ENCODE data around the gene SLC7A7. TPM values are rescaled to one million over a fixed set of nuclear protein-coding genes. Genes with fewer than 3 reads are reported as not detected.

Gene SLC7A7
- total and polyA plus RNA-seq, 10 of the 15 experiments (the other 5 are each of a cell fraction or from before 2014, with no cell fraction given): 27.8 to 79.2 (median 50.8) TPM

DNA sequence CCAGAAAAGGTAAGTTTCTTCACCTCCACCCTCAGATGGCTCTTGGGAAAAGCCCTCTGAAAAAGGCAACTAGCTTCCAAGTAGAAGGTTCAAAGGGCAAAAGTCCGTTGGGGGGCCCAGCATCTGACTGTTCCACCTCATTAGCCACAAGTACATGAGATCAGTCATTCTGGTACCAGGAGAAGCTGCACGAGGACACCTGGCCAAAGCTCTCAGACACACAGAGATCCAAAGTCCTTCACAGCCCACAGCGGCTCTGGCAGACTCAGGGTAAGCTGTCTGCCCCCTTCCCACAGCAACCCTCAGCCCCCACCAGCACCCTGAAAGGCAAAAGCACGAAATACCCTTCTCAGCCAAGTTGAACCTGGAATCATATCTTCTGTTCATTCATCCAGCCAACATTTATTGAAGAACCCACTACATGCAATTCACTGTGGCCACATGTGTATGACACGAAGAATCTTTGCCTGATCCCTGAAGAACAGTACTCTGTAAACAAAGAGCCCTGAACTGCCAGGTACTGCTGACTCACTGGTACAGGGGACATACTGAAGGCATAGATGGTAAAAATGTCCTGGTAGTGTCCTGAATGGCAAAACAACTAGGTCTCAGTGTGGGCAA, 19.0 kb downstream of the SLC7A7 start (continued):
- TF ChIP-seq SRF (IDR thresholded peaks at IDR 0.05; ENCODE audit: low read depth in 2 of 2, low read length in 2 of 2): 0 out of 4 replicates have a peak, but pooled peaks of 1 of the 2 experiments have one; percentile 16
- TF ChIP-seq RELB (IDR thresholded peaks at IDR 0.05; ENCODE audit: low read depth): peak; percentile 71; the same call in 1 of the 2 replicates
- TF ChIP-seq, protein P1, sequence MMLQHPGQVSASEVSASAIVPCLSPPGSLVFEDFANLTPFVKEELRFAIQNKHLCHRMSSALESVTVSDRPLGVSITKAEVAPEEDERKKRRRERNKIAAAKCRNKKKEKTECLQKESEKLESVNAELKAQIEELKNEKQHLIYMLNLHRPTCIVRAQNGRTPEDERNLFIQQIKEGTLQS (IDR thresholded peaks at IDR 0.05; ENCODE audit: borderline replicate concordance, extremely low read depth, low read depth, low read length): no peak
- TF ChIP-seq BMI1 (IDR thresholded peaks at IDR 0.05; ENCODE audit: borderline replicate concordance): no peak
- TF ChIP-seq CBX3 (IDR thresholded peaks at IDR 0.05; ENCODE audit: borderline replicate concordance, low read depth): no peak
- TF ChIP-seq, protein P2, sequence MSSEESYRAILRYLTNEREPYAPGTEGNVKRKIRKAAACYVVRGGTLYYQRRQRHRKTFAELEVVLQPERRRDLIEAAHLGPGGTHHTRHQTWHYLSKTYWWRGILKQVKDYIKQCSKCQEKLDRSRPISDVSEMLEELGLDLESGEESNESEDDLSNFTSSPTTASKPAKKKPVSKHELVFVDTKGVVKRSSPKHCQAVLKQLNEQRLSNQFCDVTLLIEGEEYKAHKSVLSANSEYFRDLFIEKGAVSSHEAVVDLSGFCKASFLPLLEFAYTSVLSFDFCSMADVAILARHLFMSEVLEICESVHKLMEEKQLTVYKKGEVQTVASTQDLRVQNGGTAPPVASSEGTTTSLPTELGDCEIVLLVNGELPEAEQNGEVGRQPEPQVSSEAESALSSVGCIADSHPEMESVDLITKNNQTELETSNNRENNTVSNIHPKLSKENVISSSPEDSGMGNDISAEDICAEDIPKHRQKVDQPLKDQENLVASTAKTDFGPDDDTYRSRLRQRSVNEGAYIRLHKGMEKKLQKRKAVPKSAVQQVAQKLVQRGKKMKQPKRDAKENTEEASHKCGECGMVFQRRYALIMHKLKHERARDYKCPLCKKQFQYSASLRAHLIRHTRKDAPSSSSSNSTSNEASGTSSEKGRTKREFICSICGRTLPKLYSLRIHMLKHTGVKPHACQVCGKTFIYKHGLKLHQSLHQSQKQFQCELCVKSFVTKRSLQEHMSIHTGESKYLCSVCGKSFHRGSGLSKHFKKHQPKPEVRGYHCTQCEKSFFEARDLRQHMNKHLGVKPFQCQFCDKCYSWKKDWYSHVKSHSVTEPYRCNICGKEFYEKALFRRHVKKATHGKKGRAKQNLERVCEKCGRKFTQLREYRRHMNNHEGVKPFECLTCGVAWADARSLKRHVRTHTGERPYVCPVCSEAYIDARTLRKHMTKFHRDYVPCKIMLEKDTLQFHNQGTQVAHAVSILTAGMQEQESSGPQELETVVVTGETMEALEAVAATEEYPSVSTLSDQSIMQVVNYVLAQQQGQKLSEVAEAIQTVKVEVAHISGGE (CRISPR knock-in tag; IDR thresholded peaks at IDR 0.05): no peak
- peak; percentile 87 for TF ChIP-seq NR2C1 (IDR thresholded peaks at IDR 0.05)
- peak; percentile 89 for TF ChIP-seq RUNX3 (IDR thresholded peaks at IDR 0.05; ENCODE audit: low read length)
- TF ChIP-seq, protein P3, sequence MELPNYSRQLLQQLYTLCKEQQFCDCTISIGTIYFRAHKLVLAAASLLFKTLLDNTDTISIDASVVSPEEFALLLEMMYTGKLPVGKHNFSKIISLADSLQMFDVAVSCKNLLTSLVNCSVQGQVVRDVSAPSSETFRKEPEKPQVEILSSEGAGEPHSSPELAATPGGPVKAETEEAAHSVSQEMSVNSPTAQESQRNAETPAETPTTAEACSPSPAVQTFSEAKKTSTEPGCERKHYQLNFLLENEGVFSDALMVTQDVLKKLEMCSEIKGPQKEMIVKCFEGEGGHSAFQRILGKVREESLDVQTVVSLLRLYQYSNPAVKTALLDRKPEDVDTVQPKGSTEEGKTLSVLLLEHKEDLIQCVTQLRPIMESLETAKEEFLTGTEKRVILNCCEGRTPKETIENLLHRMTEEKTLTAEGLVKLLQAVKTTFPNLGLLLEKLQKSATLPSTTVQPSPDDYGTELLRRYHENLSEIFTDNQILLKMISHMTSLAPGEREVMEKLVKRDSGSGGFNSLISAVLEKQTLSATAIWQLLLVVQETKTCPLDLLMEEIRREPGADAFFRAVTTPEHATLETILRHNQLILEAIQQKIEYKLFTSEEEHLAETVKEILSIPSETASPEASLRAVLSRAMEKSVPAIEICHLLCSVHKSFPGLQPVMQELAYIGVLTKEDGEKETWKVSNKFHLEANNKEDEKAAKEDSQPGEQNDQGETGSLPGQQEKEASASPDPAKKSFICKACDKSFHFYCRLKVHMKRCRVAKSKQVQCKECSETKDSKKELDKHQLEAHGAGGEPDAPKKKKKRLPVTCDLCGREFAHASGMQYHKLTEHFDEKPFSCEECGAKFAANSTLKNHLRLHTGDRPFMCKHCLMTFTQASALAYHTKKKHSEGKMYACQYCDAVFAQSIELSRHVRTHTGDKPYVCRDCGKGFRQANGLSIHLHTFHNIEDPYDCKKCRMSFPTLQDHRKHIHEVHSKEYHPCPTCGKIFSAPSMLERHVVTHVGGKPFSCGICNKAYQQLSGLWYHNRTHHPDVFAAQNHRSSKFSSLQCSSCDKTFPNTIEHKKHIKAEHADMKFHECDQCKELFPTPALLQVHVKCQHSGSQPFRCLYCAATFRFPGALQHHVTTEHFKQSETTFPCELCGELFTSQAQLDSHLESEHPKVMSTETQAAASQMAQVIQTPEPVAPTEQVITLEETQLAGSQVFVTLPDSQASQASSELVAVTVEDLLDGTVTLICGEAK (IDR thresholded peaks at IDR 0.05; ENCODE audit: borderline replicate concordance): no peak
- TF ChIP-seq ZNF384 (IDR thresholded peaks at IDR 0.05; ENCODE audit: borderline replicate concordance, low read depth, low read length): no peak
- peak; percentile 92 for TF ChIP-seq IKZF1 (conservative IDR thresholded peaks at IDR 0.05)
- TF ChIP-seq NFXL1 (IDR thresholded peaks at IDR 0.05; ENCODE audit: borderline replicate concordance): no peak
- TF ChIP-seq BACH1 (IDR thresholded peaks at IDR 0.05; ENCODE audit: borderline replicate concordance): no peak; the same call in 1 of the 2 replicates
- no peak for TF ChIP-seq RBBP5 (conservative IDR thresholded peaks at IDR 0.05)
- no peak for TF ChIP-seq ZNF622 (IDR thresholded peaks at IDR 0.05)
- TF ChIP-seq SIX5 (IDR thresholded peaks at IDR 0.05; ENCODE audit: low read depth, low read length, severe bottlenecking): no peak
- no peak for TF ChIP-seq TARDBP (IDR thresholded peaks at IDR 0.05; ENCODE audit: borderline replicate concordance)
- no peak for TF ChIP-seq SUPT20H (IDR thresholded peaks at IDR 0.05; ENCODE audit: borderline replicate concordance, control insufficient read depth, low read depth, low read length)
- TF ChIP-seq RCOR1 (conservative IDR thresholded peaks at IDR 0.05; ENCODE audit: low read depth, low read length): no peak
- TF ChIP-seq NR2F1 (conservative IDR thresholded peaks at IDR 0.05): peak; percentile 96
- no peak for TF ChIP-seq KLF5 (IDR thresholded peaks at IDR 0.05; ENCODE audit: partially characterized antibody)
- no peak for TF ChIP-seq CHD4 (IDR thresholded peaks at IDR 0.05)

All from GM12878 (cell line).